ENCODE results near the gene GALNT14.

- TF ChIP-seq CTCF (conservative IDR thresholded peaks at IDR 0.05 in 1 of 2, IDR thresholded peaks at IDR 0.05 in 1 of 2; ENCODE audit: low read depth in 1 of 2, low read length in 2 of 2) = no peak
- no peak for TF ChIP-seq EZH2 (IDR thresholded peaks at IDR 0.05; ENCODE audit: low read length, missing control alignments)
These were observed 50.7 kb downstream of the GALNT14 start for GRCh38 chr2:31087491-31087890.

All from fibroblast of lung (primary cell).